ENCODE results near the gene PTPN20.
"Not testable (repeated sequence)": the region's sequence is repeated elsewhere in the genome, so short reads cannot be mapped to it uniquely, and the experiment has no call there.

DNA sequence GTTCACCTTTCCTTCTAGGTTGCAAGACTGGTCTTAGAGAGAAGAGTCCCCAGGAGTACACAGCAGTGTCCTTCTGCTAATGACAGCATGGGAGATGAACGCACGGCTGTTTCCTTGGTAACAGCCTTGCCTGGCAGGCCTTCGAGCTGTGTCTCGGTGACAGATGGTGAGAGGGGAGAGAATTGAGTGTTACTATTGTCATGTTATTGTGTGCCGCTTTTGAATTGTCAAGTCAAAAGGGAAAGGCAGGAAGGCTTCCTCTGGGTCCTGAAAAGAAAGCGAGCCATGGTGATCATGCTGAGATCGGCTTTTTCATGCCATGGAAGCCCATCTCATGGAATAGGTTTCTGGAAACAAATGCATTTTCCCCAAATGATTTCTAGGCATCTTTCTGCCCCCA is 32.5 kb upstream of the PTPN20 start:
- TF ChIP-seq, protein P1, sequence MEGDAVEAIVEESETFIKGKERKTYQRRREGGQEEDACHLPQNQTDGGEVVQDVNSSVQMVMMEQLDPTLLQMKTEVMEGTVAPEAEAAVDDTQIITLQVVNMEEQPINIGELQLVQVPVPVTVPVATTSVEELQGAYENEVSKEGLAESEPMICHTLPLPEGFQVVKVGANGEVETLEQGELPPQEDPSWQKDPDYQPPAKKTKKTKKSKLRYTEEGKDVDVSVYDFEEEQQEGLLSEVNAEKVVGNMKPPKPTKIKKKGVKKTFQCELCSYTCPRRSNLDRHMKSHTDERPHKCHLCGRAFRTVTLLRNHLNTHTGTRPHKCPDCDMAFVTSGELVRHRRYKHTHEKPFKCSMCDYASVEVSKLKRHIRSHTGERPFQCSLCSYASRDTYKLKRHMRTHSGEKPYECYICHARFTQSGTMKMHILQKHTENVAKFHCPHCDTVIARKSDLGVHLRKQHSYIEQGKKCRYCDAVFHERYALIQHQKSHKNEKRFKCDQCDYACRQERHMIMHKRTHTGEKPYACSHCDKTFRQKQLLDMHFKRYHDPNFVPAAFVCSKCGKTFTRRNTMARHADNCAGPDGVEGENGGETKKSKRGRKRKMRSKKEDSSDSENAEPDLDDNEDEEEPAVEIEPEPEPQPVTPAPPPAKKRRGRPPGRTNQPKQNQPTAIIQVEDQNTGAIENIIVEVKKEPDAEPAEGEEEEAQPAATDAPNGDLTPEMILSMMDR (conservative IDR thresholded peaks at IDR 0.05; ENCODE audit: low read length), result not testable (repeated sequence)
- not testable (repeated sequence) for TF ChIP-seq EZH2phosphoT487 (IDR thresholded peaks at IDR 0.05; ENCODE audit: borderline replicate concordance)
